GM18526 (cell line): ENCODE data around the gene CYFIP2.

ENCODE experiments used
- POLR2A ChIP-seq: IDR thresholded peaks from 3 replicates; pipeline ENCODE4 v1.6.1; 2011; ENCODE audit not compliant: insufficient read length; ENCODE audit errors: extremely low read depth

Gene CYFIP2

DNA sequence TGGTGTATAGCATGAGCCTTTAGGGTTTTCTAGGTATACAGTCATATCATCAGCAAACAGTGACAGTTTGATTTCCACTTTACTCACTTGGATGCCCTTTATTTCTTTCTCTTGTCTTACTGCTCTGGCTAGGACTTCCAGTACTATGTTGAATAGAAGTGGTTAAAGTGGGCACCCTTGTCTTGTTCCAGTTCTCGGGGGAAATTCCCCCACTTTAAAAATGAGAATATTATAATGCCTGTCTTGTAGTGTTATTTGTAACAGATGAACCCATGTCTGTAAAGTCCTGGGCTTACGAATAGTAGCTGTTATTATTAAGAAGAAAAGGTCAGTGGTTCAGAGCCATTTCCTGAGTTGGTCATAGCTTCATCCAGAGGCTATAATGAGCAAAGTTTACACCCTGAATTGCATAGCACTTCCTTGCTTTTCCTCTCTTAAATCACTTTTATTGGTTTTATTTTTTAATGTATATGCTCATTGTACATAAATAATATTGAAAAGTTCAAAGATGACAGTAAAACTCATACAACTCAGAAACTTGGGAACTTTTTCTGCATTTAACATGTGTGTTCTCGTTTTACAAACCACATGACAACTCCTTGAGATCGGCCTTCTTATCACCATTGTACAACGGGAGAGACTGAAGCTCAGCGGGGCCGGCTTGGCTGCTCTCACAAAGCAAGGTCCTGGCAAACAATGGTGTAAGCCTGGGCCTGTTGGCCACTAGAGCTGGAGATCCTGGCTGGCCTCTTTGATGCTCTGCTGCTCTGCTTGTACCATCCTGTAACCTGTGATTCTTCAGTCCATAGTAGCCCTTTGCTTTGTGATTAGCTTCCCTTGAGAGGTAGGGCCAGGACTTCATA is 85.2 kb downstream of the CYFIP2 start:
- TF ChIP-seq POLR2A = no peak

DNA sequence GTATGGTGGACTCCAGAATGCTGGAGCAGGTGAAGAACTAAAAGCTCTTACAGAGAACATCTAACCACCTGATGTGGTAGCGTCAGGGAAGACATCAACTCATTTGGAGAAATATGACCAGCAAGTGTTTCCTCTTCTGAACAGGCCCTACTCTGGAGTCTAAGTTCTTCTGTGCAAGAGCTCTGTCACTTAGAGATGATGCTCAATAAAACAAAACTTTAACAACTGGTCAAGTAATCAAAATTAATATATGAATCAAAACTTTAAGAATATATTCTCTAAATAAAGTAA is 85.8 kb downstream of the CYFIP2 start:
- no peak for TF ChIP-seq POLR2A

DNA sequence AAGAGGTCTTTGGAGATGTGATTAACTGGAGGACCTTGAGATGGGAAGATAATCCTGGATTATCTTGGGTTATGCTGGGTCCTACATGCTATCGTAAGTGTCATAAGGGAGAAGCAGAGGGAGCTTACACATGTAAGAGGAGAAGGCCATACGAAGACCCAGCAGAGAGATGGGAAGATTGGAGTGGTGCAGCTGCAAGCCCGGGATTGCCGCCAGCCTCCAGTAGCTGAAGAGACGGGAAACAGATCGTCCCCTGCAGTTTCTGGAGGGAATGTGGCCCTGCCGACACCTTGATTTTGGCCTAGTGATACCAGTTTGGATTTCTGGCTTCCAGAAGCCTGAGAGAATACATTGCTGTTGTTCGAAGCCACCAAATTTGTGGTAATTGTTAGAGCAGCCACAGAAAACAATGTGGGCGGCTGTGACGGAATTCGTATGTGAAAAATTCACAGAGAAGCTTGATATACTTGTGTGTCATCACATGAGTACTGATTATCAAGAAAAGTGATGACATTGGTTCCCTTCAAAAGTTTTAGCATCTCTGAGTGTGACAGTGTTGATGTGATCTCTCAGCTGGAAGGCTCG is 86.9 kb downstream of the CYFIP2 start:
- TF ChIP-seq POLR2A = no peak

DNA sequence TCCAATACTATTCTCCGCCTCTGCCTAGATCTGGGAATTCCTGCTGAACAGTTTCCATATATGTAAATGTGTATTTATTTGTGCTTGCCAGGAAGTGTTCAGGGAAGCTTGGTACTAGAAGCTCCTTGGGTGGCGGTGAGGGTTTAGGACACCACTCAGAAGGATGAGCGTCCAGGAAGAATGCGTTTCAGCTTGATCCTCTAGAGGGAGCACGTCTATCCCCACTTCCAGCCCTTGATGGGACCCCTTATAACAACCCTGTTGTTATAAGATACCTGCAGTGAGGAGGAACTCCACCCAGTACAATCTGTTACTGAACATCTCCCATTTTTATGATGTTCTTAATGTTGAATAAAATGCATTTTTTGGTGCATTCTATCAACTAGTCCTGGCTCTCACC is 88.9 kb downstream of the CYFIP2 start:
- TF ChIP-seq POLR2A = no peak

DNA sequence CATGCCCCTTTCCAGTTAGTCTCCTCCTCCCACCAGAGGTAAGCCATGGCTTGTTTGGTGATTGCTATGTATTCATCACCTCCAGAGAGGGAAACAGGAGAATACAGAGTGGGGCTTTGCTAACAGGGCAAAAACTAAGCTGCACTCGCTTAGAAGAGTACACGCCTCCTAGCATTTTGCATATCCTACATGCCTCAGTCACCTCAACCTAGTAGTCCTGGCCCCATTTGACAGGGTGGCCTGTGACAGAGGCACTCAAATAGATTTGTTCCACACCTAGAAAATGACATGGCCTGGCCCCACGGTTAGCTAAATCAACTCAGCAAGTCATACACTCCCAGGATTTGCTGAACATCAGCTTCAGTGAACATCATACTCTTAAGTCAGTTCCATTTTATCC is 90.7 kb downstream of the CYFIP2 start:
- TF ChIP-seq POLR2A = no peak

DNA sequence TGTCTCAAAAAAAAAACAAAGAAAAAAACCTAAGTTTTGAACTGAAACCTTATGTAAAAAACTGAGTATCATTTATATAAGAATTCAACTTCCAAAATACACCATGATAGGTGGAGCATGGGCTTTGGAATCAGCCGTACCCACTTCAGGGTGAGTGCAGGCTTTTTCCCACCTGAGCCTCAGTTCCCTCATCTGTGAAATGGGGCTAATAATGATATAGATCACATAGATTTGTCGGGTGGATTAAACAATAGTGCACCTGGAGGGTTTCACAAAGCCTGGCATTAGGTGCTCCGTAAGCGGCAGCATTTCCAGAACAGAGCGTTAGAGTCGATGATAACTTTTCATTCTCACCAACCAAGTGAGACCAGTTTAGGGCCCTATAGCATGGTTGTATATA is 91.9 kb downstream of the CYFIP2 start:
- TF ChIP-seq POLR2A = no peak

DNA sequence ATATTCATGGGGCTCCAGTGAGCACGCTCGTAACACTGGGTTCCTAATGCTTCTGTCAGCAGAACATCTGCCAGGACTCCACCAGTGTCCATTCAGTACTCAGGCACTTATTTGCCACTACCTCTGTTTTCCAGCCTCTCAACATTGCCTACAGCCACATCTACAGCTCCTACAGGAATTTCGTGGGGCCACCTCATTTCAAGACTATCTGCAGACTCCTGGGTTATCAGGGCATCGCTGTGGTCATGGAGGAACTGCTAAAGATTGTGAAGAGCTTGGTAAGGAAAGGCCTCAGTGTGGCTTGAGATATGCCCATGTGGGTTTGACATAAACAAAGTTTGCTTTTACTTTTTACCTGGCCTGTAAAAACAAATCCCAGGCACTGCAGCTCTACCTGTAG is 92.9 kb downstream of the CYFIP2 start:
- no peak for TF ChIP-seq POLR2A

DNA sequence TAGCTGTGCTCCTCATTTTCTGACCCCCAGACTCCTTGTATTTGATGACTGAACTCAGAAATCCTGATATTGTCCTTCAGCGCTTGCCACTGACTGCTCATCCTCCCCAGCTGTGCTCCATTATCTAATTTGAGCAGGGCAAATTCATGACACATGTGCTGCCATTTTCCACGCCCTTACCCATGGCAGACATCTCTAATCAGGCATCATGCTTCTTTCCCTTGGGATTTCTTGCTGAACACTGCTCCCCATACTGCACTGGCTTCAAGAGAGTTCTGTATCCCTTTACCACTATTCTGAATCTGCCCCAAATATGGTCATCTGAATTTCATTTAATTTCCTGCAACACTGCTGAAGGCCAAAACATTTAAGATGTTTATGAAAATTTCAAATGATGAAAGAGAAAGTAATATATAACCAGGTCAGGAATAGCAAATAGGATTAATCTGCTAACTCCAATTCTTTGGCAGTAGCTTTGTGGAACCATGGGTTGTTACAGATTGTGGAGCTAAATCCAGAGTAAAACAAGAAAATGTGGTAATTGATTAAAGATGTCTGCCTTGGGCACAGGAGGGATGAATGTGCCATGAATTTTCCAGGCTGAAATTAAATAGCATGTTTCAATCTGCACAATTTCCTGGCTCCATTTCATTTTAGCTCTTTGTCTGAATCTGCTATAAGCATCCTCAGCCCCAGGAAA is 93.6 kb downstream of the CYFIP2 start:
- TF ChIP-seq POLR2A = no peak

DNA sequence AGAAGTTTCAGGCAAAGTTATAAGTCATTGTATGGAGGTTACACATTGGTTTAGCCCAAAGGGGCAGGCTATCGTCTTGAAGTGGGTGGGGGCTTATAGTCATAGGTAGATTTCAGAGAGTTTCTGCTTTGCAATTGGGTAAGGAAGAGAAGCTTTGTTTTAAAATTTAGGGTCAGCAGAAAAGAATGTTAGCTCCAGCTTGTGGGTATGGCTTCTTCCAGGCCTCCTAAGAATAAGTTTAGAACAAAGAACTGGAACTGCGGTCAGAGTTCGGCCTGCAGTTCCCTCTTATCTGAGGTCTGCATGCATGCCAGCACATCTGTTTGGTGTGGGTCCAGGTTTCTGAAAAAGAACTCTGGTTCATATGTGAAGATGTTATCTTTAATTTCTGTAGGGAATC is 96.1 kb downstream of the CYFIP2 start:
- no peak for TF ChIP-seq POLR2A

DNA sequence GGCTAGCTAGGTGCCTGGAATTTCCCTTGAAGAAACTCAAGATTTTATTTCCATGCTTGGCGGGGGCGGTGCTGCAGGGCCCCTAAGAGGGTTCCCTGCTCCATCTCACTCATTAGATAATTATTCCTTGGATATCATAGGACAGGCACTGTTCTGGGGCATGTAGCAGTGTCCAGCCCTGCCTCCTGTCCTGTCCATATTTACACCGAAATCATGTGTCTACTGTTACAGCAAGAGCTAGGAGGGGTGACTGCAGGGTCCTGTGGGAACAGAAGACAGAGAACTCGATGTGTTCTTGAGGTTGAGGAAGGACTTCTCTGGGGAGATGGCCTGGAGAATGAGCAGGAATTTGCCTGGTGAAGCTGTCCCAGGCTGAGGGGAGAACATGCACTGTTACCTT is 96.6 kb downstream of the CYFIP2 start:
- TF ChIP-seq POLR2A = no peak

DNA sequence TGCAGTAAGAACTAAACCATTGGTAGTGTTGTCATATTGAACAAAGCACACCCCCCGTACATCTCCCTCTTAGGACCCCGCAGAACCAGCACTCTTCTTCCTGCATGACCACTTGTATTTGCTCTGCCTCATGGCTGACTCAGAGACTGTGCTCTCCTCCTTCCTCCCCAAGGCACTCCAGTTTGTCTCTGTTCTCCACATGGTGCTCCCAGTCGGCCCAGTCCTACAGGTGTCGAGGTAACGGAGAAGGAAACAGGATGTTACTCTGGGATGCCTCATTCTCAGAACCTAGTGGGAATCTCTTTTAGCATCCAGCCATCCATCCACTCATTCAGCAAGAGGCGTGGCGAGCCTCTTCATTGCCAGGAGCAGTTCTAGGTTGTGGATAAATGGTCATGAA is 97.1 kb downstream of the CYFIP2 start:
- no peak for TF ChIP-seq POLR2A

DNA sequence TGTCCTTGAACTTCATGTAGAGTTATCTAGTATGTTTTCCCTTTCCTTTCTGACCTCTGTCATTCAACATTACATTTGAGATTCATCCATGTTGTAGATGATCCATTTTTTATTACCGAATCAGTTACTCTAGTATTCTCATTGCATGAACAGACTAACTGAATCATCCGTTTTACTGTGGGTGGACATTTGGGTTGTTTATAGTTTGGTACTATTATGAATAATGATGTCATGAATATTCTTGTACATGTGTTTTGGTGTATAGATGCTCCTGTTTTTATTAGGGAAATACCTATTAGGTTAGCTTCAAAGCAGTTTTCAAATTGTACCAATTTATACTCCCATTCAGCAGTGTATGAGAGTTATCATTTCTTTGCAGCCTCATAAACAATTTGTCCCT is 99.8 kb downstream of the CYFIP2 start:
- no peak for TF ChIP-seq POLR2A

DNA sequence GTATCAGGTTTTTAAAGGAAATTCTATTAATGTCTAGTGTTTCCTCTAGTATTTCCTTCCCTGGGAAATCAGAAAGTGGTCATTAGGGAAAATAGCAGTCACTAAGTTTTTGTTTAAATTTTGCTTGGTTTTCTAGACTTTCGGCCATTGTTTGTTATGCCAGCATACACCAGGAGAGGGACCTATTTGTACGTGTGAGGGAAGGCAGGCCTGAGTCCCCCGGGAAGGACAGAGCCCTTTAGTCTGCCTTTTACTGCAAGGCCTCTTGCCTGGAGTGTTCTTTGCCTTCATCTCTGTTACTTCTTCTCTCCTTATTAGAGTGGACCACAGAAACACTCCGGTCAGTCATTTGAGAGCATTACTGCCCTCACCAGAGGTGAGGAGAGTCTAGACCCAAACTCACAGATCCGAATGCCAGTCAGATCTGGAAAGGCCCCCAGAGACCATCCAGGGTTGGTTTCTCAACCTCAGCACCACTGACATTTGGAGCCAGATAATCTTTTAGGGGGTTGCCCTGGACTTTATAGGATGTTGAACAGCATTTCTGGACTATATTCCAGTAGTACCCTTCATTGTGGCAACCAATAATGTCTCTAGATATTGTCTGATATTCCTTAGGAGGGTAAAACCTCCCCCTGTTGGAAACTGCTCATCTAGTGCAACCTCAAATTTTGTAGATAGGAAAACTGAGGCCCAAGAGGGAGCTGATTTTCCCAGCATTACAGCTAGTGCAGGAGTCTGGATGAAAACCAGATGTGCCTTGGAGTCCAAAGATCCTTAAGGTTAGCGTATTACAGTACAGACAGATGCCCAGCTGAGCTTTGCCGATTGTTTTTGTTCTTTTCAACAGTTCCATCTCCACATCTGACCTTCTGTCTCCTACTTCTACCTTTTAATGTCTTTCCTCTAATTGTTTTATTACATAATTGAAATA is 101.1 kb downstream of the CYFIP2 start:
- TF ChIP-seq POLR2A = no peak

DNA sequence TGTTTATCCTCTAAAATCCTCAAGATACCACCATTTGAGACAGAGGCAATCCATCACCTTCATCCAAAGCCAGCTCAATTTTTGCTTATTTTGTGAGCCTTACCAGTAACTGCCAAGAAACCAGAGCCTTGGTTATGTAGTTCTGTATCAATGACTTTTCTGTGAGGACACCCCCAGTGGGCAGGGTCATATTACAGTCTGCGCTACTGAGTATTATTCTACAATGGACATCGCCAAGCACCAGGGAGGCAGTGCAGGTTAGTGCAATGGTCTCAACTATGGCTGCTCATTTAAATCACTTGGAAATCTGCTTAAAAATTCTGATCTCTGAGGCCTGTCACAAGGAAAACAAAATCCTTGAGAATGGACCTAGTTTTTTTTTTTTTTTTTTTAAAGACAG is 103.6 kb downstream of the CYFIP2 start:
- TF ChIP-seq POLR2A = no peak

DNA sequence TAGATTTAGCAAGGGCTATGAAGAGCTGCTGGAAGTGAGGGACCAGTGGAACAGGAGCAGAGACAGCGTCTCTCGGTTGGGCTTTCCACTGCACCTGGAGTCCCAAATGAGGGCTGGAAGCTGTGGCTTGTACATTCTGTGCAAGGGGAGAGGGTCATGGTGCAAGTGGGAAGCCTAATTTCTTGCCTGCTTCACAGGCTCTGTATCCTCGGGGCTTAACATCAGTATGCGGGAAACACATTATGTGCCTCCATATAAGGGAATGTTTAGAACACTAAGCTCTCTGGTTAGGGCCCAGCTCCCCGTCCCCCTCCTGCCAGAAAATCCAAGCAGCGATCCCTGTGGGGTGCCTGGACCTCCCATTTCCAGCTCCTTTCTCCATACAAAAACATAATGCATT is 105.0 kb downstream of the CYFIP2 start:
- no peak for TF ChIP-seq POLR2A

DNA sequence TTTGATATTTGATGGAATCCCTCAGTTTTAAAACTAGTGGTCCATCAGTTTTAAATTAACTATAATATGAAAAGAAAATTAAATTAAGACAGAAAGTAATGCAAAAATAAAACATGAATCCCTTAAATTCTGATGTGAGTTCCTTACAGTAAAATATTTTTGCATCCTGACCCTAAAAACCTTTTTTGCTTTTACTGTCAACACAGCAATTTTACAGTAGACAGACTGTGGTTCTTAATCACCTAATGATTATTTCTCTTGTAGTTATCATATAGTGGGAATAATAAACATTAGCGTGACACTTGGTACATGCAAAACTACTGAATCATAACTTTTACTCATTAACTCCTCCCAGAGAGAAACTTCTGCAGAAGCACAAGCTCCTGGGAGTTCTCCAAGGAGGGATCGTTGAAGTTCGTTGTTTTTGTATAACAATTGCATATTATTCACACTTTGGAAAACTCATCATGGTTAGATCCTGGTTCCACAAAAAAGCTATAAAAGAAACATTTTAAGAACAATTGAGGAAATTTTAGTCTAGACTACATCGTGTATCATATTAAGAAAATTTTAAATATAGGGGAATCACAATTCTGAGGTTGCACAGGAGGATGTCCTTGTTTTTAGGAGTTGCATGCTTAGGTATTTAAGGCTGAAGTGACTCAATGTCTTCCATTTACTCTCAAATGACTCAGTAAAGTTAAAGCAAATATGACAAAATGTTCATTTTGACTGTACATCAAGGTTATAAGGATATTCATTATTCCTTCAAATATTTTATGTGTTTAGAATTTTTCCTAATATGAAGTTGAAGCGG is 105.9 kb downstream of the CYFIP2 start:
- no peak for TF ChIP-seq POLR2A
